Measurements from ENCODE around the gene TUBB3. TPM values are rescaled to one million over a fixed set of nuclear protein-coding genes. Genes with fewer than 3 reads are reported as not detected.

Gene TUBB3
- total and polyA plus RNA-seq, 2 donors from 2014 or later = 3.4 to 35.0 TPM

DNA sequence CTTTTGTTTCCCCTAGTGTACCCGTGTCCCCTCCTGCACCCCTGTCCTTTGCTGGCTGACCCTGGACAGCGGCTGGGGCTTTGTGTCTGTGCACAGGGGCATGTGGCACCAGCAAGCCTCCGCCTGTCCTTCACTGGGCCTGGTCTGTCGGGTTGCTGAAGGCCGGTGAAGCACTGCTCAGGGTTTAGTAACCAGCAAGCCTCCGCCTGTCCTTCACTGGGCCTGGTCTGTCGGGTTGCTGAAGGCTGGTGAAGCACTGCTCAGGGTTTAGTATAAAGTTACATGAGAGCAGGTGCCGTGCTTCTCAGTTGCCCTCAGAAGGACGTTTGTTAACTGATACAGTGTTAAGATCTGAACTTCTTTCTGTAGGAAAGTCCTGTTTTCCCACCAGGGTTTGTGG, 59.2 kb downstream of the TUBB3 start:
- no peak for TF ChIP-seq CTCF (IDR thresholded peaks at IDR 0.05; ENCODE audit: borderline replicate concordance, extremely low read depth, insufficient read depth)
- Histone ChIP-seq H3K27ac (ENCODE audit: low read depth in 2 of 2, low read length in 2 of 2) (no peak overlapping the region), H3K4me3 (ENCODE audit: low read length in 3 of 3) (no peak overlapping the region), H3K4me1 (ENCODE audit: control insufficient read depth in 2 of 3, insufficient read depth in 2 of 3, low read depth in 1 of 3, low read length in 3 of 3) (no peaks in the 10 kb centered on the region), H3K9me3 (ENCODE audit: control insufficient read depth in 2 of 3, insufficient read depth in 1 of 3, low read length in 3 of 3) (no peaks in the 10 kb centered on the region), H3K27me3 (ENCODE audit: control insufficient read depth, insufficient read depth, low read length) (no peaks in the 10 kb centered on the region), H3K36me3 (ENCODE audit: control insufficient read depth in 2 of 3, insufficient read depth in 3 of 3, low read length in 3 of 3) (peaks cover 3 to 38% (median 28%) of the 10 kb centered on the region in 3 donors), H3K9ac (ENCODE audit: low read length in 3 of 3) (no peak overlapping the region)
- intact Hi-C loops (cut with DNase I) = no loop called here
- DNase-seq (no peak), FAIRE-seq (no peak)

DNA sequence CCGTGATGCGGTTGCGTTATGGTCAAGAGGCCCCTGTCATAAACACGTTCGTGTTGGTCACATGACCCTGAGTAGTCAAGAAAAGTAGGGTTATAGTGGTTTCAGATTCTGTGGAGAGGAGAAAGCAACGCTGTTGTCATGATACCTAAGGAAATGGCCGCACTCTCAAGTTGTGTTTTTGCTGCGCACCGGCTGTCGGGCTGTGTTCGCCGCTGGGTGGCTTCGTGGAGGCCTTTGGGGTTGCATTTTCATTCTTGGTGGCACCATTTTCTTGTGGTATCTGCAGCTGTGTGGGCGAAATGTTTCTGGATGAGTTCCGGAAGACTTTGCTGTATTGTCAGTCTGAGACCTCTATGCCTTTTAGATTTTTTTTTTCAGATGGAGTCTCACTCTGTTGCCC, 60.4 kb downstream of the TUBB3 start:
- intact Hi-C loops (cut with DNase I) = no loop called here
- Histone ChIP-seq H3K36me3 (ENCODE audit: control insufficient read depth in 2 of 3, insufficient read depth in 3 of 3, low read length in 3 of 3) (peaks cover 3 to 38% (median 21%) of the 10 kb centered on the region in 3 donors), H3K27ac (ENCODE audit: low read depth in 2 of 2, low read length in 2 of 2) (no peak overlapping the region), H3K27me3 (ENCODE audit: control insufficient read depth, insufficient read depth, low read length) (no peaks in the 10 kb centered on the region), H3K4me1 (ENCODE audit: control insufficient read depth in 2 of 3, insufficient read depth in 2 of 3, low read depth in 1 of 3, low read length in 3 of 3) (no peaks in the 10 kb centered on the region), H3K9ac (ENCODE audit: low read length in 3 of 3) (no peak overlapping the region), H3K9me3 (ENCODE audit: control insufficient read depth in 2 of 3, insufficient read depth in 1 of 3, low read length in 3 of 3) (no peaks in the 10 kb centered on the region), H3K4me3 (ENCODE audit: low read length in 3 of 3) (no peak overlapping the region)
- FAIRE-seq (no peak), DNase-seq (no peak)
- TF ChIP-seq CTCF (IDR thresholded peaks at IDR 0.05; ENCODE audit: borderline replicate concordance, extremely low read depth, insufficient read depth) = no peak

DNA sequence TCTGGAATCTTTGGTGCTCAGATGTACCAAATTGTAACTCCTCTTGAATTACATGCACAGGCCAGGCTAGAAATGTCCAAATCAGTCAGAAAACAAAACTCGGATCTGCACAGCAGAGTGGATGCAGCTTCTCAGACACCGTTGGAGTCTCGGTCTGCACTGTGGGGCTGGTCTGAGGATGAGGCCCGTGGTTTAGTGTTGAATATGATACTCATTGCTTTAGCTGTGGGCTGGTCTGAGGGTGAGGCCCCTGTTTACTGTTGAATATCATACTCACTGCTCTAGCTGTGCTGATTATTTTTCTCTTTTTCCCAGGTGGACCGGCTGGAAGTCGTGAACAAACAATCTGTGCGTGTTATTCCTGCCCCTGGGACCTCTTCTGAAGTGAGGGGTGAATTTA, 61.1 kb downstream of the TUBB3 start:
- H3K9me3 ChIP-seq (ENCODE audit: control insufficient read depth in 2 of 3, insufficient read depth in 1 of 3, low read length in 3 of 3) = no peaks in the 10 kb centered on the region
- intact Hi-C loops (cut with DNase I) = no loop called here
- no peak overlapping the region for H3K4me3 ChIP-seq (ENCODE audit: low read length in 3 of 3)
- peaks cover 3 to 38% (median 21%) of the 10 kb centered on the region in 3 donors for H3K36me3 ChIP-seq (ENCODE audit: control insufficient read depth in 2 of 3, insufficient read depth in 3 of 3, low read length in 3 of 3)
- FAIRE-seq (no peak), DNase-seq (no peak)
- no peaks in the 10 kb centered on the region for H3K4me1 ChIP-seq (ENCODE audit: control insufficient read depth in 2 of 3, insufficient read depth in 2 of 3, low read depth in 1 of 3, low read length in 3 of 3)
- no peak overlapping the region for H3K9ac ChIP-seq (ENCODE audit: low read length in 3 of 3)
- no peak overlapping the region for H3K27ac ChIP-seq (ENCODE audit: low read depth in 2 of 2, low read length in 2 of 2)
- TF ChIP-seq CTCF (IDR thresholded peaks at IDR 0.05; ENCODE audit: borderline replicate concordance, extremely low read depth, insufficient read depth) = no peak
- no peaks in the 10 kb centered on the region for H3K27me3 ChIP-seq (ENCODE audit: control insufficient read depth, insufficient read depth, low read length)

DNA sequence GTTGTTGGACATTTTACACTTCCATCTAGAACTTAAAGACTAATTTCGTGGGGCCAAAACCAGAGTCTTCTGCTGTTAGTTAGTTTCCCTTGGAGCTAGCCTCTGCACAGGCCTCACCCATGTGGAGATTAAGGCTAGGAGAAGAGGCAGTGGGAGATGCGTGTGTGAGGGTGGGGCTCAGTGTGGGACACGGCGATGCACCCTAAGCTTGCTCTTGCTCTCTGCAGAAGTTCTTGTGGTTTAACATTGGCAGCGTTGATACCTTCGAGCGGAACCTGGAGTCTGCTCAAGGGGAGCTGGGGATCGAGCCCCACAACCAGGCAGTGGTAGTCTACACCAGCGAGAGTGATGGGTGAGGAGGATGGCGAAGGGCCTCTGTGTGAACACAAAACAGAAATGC, 62.1 kb downstream of the TUBB3 start:
- intact Hi-C loops (cut with DNase I) = no loop called here
- H3K4me3 ChIP-seq (ENCODE audit: low read length in 3 of 3) = no peak overlapping the region
- H3K27ac ChIP-seq (ENCODE audit: low read depth in 2 of 2, low read length in 2 of 2) = no peak overlapping the region
- peaks cover 3 to 38% (median 20%) of the 10 kb centered on the region in 3 donors for H3K36me3 ChIP-seq (ENCODE audit: control insufficient read depth in 2 of 3, insufficient read depth in 3 of 3, low read length in 3 of 3)
- TF ChIP-seq CTCF (IDR thresholded peaks at IDR 0.05; ENCODE audit: borderline replicate concordance, extremely low read depth, insufficient read depth) = no peak
- no peaks in the 10 kb centered on the region for H3K9me3 ChIP-seq (ENCODE audit: control insufficient read depth in 2 of 3, insufficient read depth in 1 of 3, low read length in 3 of 3)
- no peaks in the 10 kb centered on the region for H3K27me3 ChIP-seq (ENCODE audit: control insufficient read depth, insufficient read depth, low read length)
- FAIRE-seq = no peak
- DNase-seq = no peak
- H3K9ac ChIP-seq (ENCODE audit: low read length in 3 of 3) = no peak overlapping the region
- H3K4me1 ChIP-seq (ENCODE audit: control insufficient read depth in 2 of 3, insufficient read depth in 2 of 3, low read depth in 1 of 3, low read length in 3 of 3) = no peaks in the 10 kb centered on the region

All from kidney (tissue), 14 donors.